Neutrophil (primary cell): ENCODE data around the gene RTP3.
A peak's percentile ranks its signal among the peaks of the same experiment; 100 is the strongest.
"Not testable (repeated sequence)": the region's sequence is repeated elsewhere in the genome, so short reads cannot be mapped to it uniquely, and the experiment has no call there.

ENCODE experiments used
- H3K27ac ChIP-seq: fragments of 200-600 bp; sonication (generic); 2 replicates; pipeline ENCODE4 v1.5.1; 2016; ENCODE audit warnings: mild to moderate bottlenecking, moderate library complexity
- H3K27me3 ChIP-seq: fragments of 200-600 bp; sonication (generic); 2 replicates; pipeline ENCODE4 v1.6.0; 2016; ENCODE audit warnings: mild to moderate bottlenecking
- H3K36me3 ChIP-seq: fragments of 200-600 bp; sonication (generic); 2 replicates; pipeline ENCODE4 v1.5.1; 2017
- H3K4me1 ChIP-seq, 2 experiments: fragments of 200-600 bp in 1 of 2; sonication (generic) in 1 of 2; 1 replicate in 1 of 2; 2 replicates in 1 of 2; pipeline versions ENCODE4 v1.5.1 to v1.6.1; 2013 to 2016; ENCODE audit warnings: low read depth in 1 of 2, low read length in 1 of 2, mild to moderate bottlenecking in 1 of 2, moderate library complexity in 1 of 2; ENCODE audit not compliant: control insufficient read depth in 1 of 2, insufficient read depth in 1 of 2
- H3K4me3 ChIP-seq, 2 experiments: fragments of 200-600 bp in 1 of 2; sonication (generic) in 1 of 2; 1 replicate in 1 of 2; 2 replicates in 1 of 2; pipeline ENCODE4 v1.5.1; 2013 to 2016; ENCODE audit warnings: low read depth in 1 of 2, low read length in 1 of 2, mild to moderate bottlenecking in 1 of 2, moderate library complexity in 1 of 2
- H3K9me3 ChIP-seq: fragments of 200-600 bp; sonication (generic); 2 replicates; pipeline ENCODE4 v1.5.1; 2016
- CTCF ChIP-seq: fragments of 200-600 bp; sonication (generic); IDR thresholded peaks from 2 replicates; pipeline ENCODE4 v1.5.1; 2016; ENCODE audit warnings: antibody characterized with exemption

RTP3 gene

GRCh38 chr3:46537779-46538178 is 40.0 kb downstream of the RTP3 start:
- TF ChIP-seq CTCF = no peak
- no peaks in the 10 kb centered on the region for H3K36me3 ChIP-seq
- no peaks in the 10 kb centered on the region for H3K9me3 ChIP-seq
- peaks cover 11% of the 10 kb centered on the region for H3K27me3 ChIP-seq
- peaks cover 16 to 17% of the 10 kb centered on the region in 2 experiments for H3K4me1 ChIP-seq
- no peak overlapping the region for H3K27ac ChIP-seq
- no peak overlapping the region for H3K4me3 ChIP-seq

- not testable (repeated sequence) for H3K36me3 ChIP-seq, H3K27me3 ChIP-seq, H3K9me3 ChIP-seq
- Histone ChIP-seq H3K27ac (peak overlapping the region; percentile 35), H3K4me1 (peaks cover 16 to 17% of the 10 kb centered on the region in 2 experiments), H3K4me3 (peak overlapping the region in 1 of 2 experiments; percentile 7)
Observed at GRCh38 chr3:46538425-46538802, 40.6 kb downstream of the RTP3 start.

- H3K4me3 ChIP-seq = peak overlapping the region in 1 of 2 experiments; percentile 7
- H3K4me1 ChIP-seq = peaks cover 16 to 17% of the 10 kb centered on the region in 2 experiments
- H3K27me3 ChIP-seq = peaks cover 7% of the 10 kb centered on the region
- H3K36me3 ChIP-seq = no peaks in the 10 kb centered on the region
- peak overlapping the region; percentile 35 for H3K27ac ChIP-seq
- H3K9me3 ChIP-seq = no peaks in the 10 kb centered on the region
- TF ChIP-seq CTCF = no peak
Observed at GRCh38 chr3:46538803-46539442, 41.1 kb downstream of the RTP3 start.

- no peak for TF ChIP-seq CTCF
- H3K27me3 ChIP-seq = peaks cover 6% of the 10 kb centered on the region
- peaks cover 16 to 17% of the 10 kb centered on the region in 2 experiments for H3K4me1 ChIP-seq
- H3K9me3 ChIP-seq = no peaks in the 10 kb centered on the region
- peak overlapping the region; percentile 35 for H3K27ac ChIP-seq
- H3K36me3 ChIP-seq = no peaks in the 10 kb centered on the region
- H3K4me3 ChIP-seq = peak overlapping the region in 1 of 2 experiments; percentile 7
Observed at GRCh38 chr3:46539443-46540005, 41.7 kb downstream of the RTP3 start.

- Histone ChIP-seq H3K27ac (no peak overlapping the region), H3K9me3 (no peaks in the 10 kb centered on the region)
- no peak for TF ChIP-seq CTCF
Observed at GRCh38 chr3:46540550-46540949, 42.8 kb downstream of the RTP3 start.

GRCh38 chr3:46541835-46542234 is 44.1 kb downstream of the RTP3 start:
- Histone ChIP-seq H3K27ac (no peak overlapping the region), H3K27me3 (peaks cover 2% of the 10 kb centered on the region), H3K4me3 (no peak overlapping the region), H3K36me3 (no peaks in the 10 kb centered on the region), H3K9me3 (no peaks in the 10 kb centered on the region), H3K4me1 (peaks cover 16 to 17% of the 10 kb centered on the region in 2 experiments)
- TF ChIP-seq CTCF = no peak

More at GRCh38 chr3:46540550-46540949, 42.8 kb downstream of the RTP3 start:
- H3K4me3 ChIP-seq = no peak overlapping the region
- H3K4me1 ChIP-seq = peaks cover 16 to 17% of the 10 kb centered on the region in 2 experiments
- no peaks in the 10 kb centered on the region for H3K27me3 ChIP-seq
- no peaks in the 10 kb centered on the region for H3K36me3 ChIP-seq
